Uterus (tissue), 2 donors: ENCODE results near the gene SMARCA2.

Experiments
- POLR2A ChIP-seq, 2 donors: fragments of 450-650 bp; IDR thresholded peaks; one replicate each; pipeline ENCODE4 v1.6.1; 2016; ENCODE audit warnings: antibody characterized with exemption in 2 of 2, mild to moderate bottlenecking in 1 of 2, moderate library complexity in 1 of 2
- TF ChIP-seq, protein P1 (sequence below), 4 experiments: fragments of 200-600 bp in 2 of 4; fragments of 450-650 bp in 2 of 4; sonication (generic) in 2 of 4; IDR thresholded peaks; one replicate each; pipeline ENCODE4 v1.5.1; 2016 to 2019; ENCODE audit warnings: antibody characterized with exemption in 4 of 4, mild to moderate bottlenecking in 2 of 4, moderate library complexity in 1 of 4

- TF ChIP-seq, protein P1, sequence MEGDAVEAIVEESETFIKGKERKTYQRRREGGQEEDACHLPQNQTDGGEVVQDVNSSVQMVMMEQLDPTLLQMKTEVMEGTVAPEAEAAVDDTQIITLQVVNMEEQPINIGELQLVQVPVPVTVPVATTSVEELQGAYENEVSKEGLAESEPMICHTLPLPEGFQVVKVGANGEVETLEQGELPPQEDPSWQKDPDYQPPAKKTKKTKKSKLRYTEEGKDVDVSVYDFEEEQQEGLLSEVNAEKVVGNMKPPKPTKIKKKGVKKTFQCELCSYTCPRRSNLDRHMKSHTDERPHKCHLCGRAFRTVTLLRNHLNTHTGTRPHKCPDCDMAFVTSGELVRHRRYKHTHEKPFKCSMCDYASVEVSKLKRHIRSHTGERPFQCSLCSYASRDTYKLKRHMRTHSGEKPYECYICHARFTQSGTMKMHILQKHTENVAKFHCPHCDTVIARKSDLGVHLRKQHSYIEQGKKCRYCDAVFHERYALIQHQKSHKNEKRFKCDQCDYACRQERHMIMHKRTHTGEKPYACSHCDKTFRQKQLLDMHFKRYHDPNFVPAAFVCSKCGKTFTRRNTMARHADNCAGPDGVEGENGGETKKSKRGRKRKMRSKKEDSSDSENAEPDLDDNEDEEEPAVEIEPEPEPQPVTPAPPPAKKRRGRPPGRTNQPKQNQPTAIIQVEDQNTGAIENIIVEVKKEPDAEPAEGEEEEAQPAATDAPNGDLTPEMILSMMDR (IDR thresholded peaks at IDR 0.05) = no peak
- no peak for TF ChIP-seq POLR2A (IDR thresholded peaks at IDR 0.05)
These were observed 155.6 kb downstream of the SMARCA2 start for GRCh38 chr9:2170722-2171121.
